IMR-90 (cell line): ENCODE measurements around the gene SLC39A2. TPM values are rescaled to one million over a fixed set of nuclear protein-coding genes. Genes with fewer than 3 reads are reported as not detected.

Experiments used
- ATAC-seq: fragments of 200-7000 bp; cut with Tn5 transposase; 2 replicates; pipeline ENCODE4 v1.9.1; 2020; ENCODE audit warnings: low read depth, mild to moderate bottlenecking, moderate library complexity
- BruUV-seq: library from RNA; stranded (reverse); fragments of 400-500 nt; replicated peaks from 2 replicates; lab custom pipeline; 2021; lab: Mats Ljungman, UMichigan
- CTCF ChIA-PET: fragments of 300-600 bp; formaldehyde crosslinking; extraction: SDS; loops from one replicate; lab custom pipeline; 2021; ENCODE audit warnings: antibody characterized with exemption; lab: Yijun Ruan, JAX
- POLR2A ChIA-PET: fragments of 300-600 bp; sonication (Branson Sonifier 250); formaldehyde crosslinking; loops from one replicate; lab custom pipeline; 2022; ENCODE audit warnings: antibody characterized with exemption; ENCODE audit not compliant: unreplicated experiment; lab: Charles Lee
- DNase-seq: peaks from one replicate; pipeline ENCODE4 v3.0.0; 2013
- H2AFZ ChIP-seq: replicated peaks from 2 replicates; pipeline ENCODE3; 2013; ENCODE audit warnings: low read length, mild to moderate bottlenecking; ENCODE audit not compliant: poor library complexity
- H2AK5ac ChIP-seq: 2 replicates; pipeline ENCODE4 v1.6.1; 2013; ENCODE audit warnings: low read depth, low read length, inconsistent platforms
- H2AK9ac ChIP-seq: replicated peaks from 2 replicates; pipeline ENCODE3; 2013; ENCODE audit warnings: mild to moderate bottlenecking, low read depth, low read length, moderate library complexity; ENCODE audit not compliant: poor library complexity
- H2BK120ac ChIP-seq: 2 replicates; pipeline ENCODE4 v1.6.1; 2013; ENCODE audit warnings: low read depth, low read length, inconsistent platforms
- H2BK15ac ChIP-seq: 3 replicates; pipeline ENCODE4 v1.6.1; 2013; ENCODE audit warnings: low read depth, low read length, inconsistent platforms
- H2BK20ac ChIP-seq: 2 replicates; pipeline ENCODE4 v1.6.1; 2013; ENCODE audit warnings: low read depth, mild to moderate bottlenecking, inconsistent platforms, low read length, moderate library complexity
- H2BK5ac ChIP-seq: 2 replicates; pipeline ENCODE4 v1.6.1; 2013; ENCODE audit warnings: mild to moderate bottlenecking, low read depth, low read length, inconsistent platforms; ENCODE audit not compliant: poor library complexity, severe bottlenecking
- H3K14ac ChIP-seq: replicated peaks from 2 replicates; pipeline ENCODE4 v1.6.1; 2013; ENCODE audit warnings: low read depth, low read length, inconsistent platforms
- H3K18ac ChIP-seq: 2 replicates; pipeline ENCODE4 v1.6.1; 2013; ENCODE audit warnings: low read depth, low read length, control low read depth
- H3K23ac ChIP-seq: 2 replicates; pipeline ENCODE4 v1.6.1; 2013; ENCODE audit warnings: low read depth, low read length, inconsistent platforms
- H3K27ac ChIP-seq: 2 replicates; pipeline ENCODE4 v1.5.1; 2013; ENCODE audit warnings: mild to moderate bottlenecking, control low read depth, low read length; ENCODE audit not compliant: insufficient read depth
- H3K27me3 ChIP-seq: 2 replicates; pipeline ENCODE4 v1.6.1; 2013; ENCODE audit warnings: low read length; ENCODE audit not compliant: control insufficient read depth, insufficient read depth
- H3K36me3 ChIP-seq: 2 replicates; pipeline ENCODE4 v1.6.1; 2013; ENCODE audit warnings: low read length, mixed read lengths; ENCODE audit not compliant: control insufficient read depth, insufficient read depth
- H3K4ac ChIP-seq: 2 replicates; pipeline ENCODE4 v1.6.1; 2013; ENCODE audit warnings: low read depth, low read length, inconsistent platforms
- H3K4me1 ChIP-seq: 2 replicates; pipeline ENCODE4 v1.6.1; 2013; ENCODE audit warnings: low read length, mixed read lengths; ENCODE audit not compliant: control insufficient read depth, insufficient read depth
- H3K4me2 ChIP-seq: 2 replicates; pipeline ENCODE4 v1.6.1; 2013; ENCODE audit warnings: low read depth, mild to moderate bottlenecking, control low read depth, low read length, moderate library complexity
- H3K4me3 ChIP-seq: 2 replicates; pipeline ENCODE4 v1.5.1; 2013; ENCODE audit warnings: low read depth, mild to moderate bottlenecking, control low read depth, low read length, moderate library complexity; ENCODE audit not compliant: insufficient read depth
- H3K56ac ChIP-seq: 2 replicates; pipeline ENCODE4 v1.6.1; 2013; ENCODE audit warnings: low read length, inconsistent platforms; ENCODE audit not compliant: insufficient read depth; ENCODE audit errors: extremely low read depth
- H3K79me1 ChIP-seq, 2 experiments: 2 replicates each; pipeline ENCODE4 v1.6.1; 2013; ENCODE audit warnings: low read length in 2 of 2, inconsistent platforms in 1 of 2, low read depth in 1 of 2
- H3K9ac ChIP-seq: 2 replicates; pipeline ENCODE4 v1.6.1; 2013; ENCODE audit warnings: low read depth, low read length, control low read depth
- H3K9me1 ChIP-seq: 2 replicates; pipeline ENCODE4 v1.6.1; 2013; ENCODE audit warnings: low read length, inconsistent platforms; ENCODE audit not compliant: insufficient read depth
- H3K9me3 ChIP-seq: 2 replicates; pipeline ENCODE4 v1.6.1; 2013; ENCODE audit warnings: low read length; ENCODE audit not compliant: control insufficient read depth, insufficient read depth
- H4K20me1 ChIP-seq: 2 replicates; pipeline ENCODE4 v1.6.1; 2013; ENCODE audit warnings: low read length, inconsistent platforms; ENCODE audit not compliant: insufficient read depth
- H4K5ac ChIP-seq: 2 replicates; pipeline ENCODE4 v1.6.1; 2013; ENCODE audit warnings: mild to moderate bottlenecking, low read depth, low read length, control low read depth
- H4K8ac ChIP-seq, 2 experiments: 2 replicates each; pipeline ENCODE4 v1.6.1; 2013; ENCODE audit warnings: low read depth in 2 of 2, low read length in 2 of 2, control low read depth in 1 of 2, inconsistent platforms in 1 of 2
- H4K91ac ChIP-seq: 2 replicates; pipeline ENCODE4 v1.6.1; 2013; ENCODE audit warnings: low read depth, low read length, inconsistent platforms; ENCODE audit not compliant: insufficient read depth
- BHLHE40 ChIP-seq: fragments of 150-350 bp; IDR thresholded peaks from 2 replicates; pipeline ENCODE4 v1.6.1; 2016; ENCODE audit warnings: mild to moderate bottlenecking, low read depth, low read length
- CEBPB ChIP-seq: IDR thresholded peaks from 2 replicates; pipeline ENCODE4 v1.6.1; 2012; ENCODE audit warnings: low read depth, low read length, improper control_type of control experiment
- CTCF ChIP-seq: conservative IDR thresholded peaks from 2 replicates; pipeline ENCODE4 v1.5.1; 2012; ENCODE audit warnings: mild to moderate bottlenecking, low read depth, low read length, improper control_type of control experiment
- ELK1 ChIP-seq: fragments of 150-350 bp; IDR thresholded peaks from 2 replicates; pipeline ENCODE4 v1.6.1; 2016; ENCODE audit warnings: low read depth, mild to moderate bottlenecking, low read length, moderate library complexity, borderline replicate concordance
- FOS ChIP-seq: fragments of 150-350 bp; IDR thresholded peaks from 2 replicates; pipeline ENCODE4 v1.6.1; 2016; ENCODE audit warnings: low read depth, low read length
- MAZ ChIP-seq: IDR thresholded peaks from 2 replicates; pipeline ENCODE4 v1.6.1; 2012; ENCODE audit warnings: low read depth, mild to moderate bottlenecking, low read length, improper control_type of control experiment, moderate library complexity, borderline replicate concordance
- NFE2L2 ChIP-seq: fragments of 150-350 bp; IDR thresholded peaks from 2 replicates; pipeline ENCODE4 v1.6.1; 2016; ENCODE audit warnings: low read depth, mild to moderate bottlenecking, low read length
- RAD21 ChIP-seq: IDR thresholded peaks from 2 replicates; pipeline ENCODE4 v1.6.1; 2012; ENCODE audit warnings: low read length, improper control_type of control experiment
- RCOR1 ChIP-seq: IDR thresholded peaks from 2 replicates; pipeline ENCODE4 v1.6.1; 2012; ENCODE audit warnings: mild to moderate bottlenecking, low read length, improper control_type of control experiment; ENCODE audit not compliant: insufficient replicate concordance
- USF2 ChIP-seq: fragments of 150-350 bp; IDR thresholded peaks from 2 replicates; pipeline ENCODE4 v1.6.1; 2017; ENCODE audit warnings: mild to moderate bottlenecking, antibody characterized with exemption, low read length, low read depth
- WGBS, 2 experiments: methylation state at CpG; one replicate each; pipeline versions ENCODE4 v1.1.5 to v1.1.7; 2013; ENCODE audit warnings: missing lambda C conversion rate in 2 of 2; ENCODE audit not compliant: insufficient read length in 1 of 2; ENCODE audit errors: extremely low coverage in 2 of 2; 5-methylcytosine and 5-hydroxymethylcytosine counted together
- dilution Hi-C: fragments of 300-500 bp; cut with HindIII; formaldehyde crosslinking; loops from one replicate; pipeline ENCODE4 v1.14.3; 2018; ENCODE audit warnings: low sequenced_read_pairs; ENCODE audit not compliant: unreplicated experiment
- in situ Hi-C: fragments of 300-500 bp; cut with MboI; formaldehyde crosslinking; loops from 3 replicates; pipeline ENCODE4 v1.14.3; 2019; ENCODE audit warnings: low sequenced_read_pairs, inconsistent platforms, mixed read lengths
- intact Hi-C: fragments of 100-400 bp; cut with micrococcal nuclease; formaldehyde crosslinking; loops from 2 replicates; pipeline ENCODE4 v1.10.0; 2022
- polyA plus RNA-seq, 3 experiments: library from polyadenylated mRNA; depleted of rRNA; stranded (reverse); fragments of >200 nt; gene quantifications; 2 replicates each; pipeline ENCODE4 v1.2.3, GENCODE V29; 2012; ENCODE audit warnings: low replicate concordance in 1 of 3
- total RNA-seq: library from RNA; depleted of rRNA; stranded (reverse); fragments of >200 nt; gene quantifications from 2 replicates; pipeline ENCODE4 v1.2.3, GENCODE V29; 2012

The SLC39A2 gene
- total and polyA plus RNA-seq, 2 of the 4 experiments (the other 2 are of a cell fraction): not detected

GRCh38 chr14:21041676-21042433 lies 42.8 kb downstream of the SLC39A2 start, which contains the start of gene RNASE7:
RNASE7 (plus strand) TSS chr14:21042362; CDS start chr14:21042993, 631 bp downstream.
- no peak within 1 kb of the TSS for H2BK20ac ChIP-seq

More at GRCh38 chr14:21041676-21042433, 42.8 kb downstream of the SLC39A2 start, which contains the start of gene RNASE7:
- POLR2A ChIA-PET: no interaction called here
- no peak within 1 kb of the TSS for H3K18ac ChIP-seq
- no peak within 1 kb of the TSS for H3K23ac ChIP-seq
- TF ChIP-seq RAD21: no peak
- no peak for TF ChIP-seq RCOR1
- no peak for TF ChIP-seq CEBPB
- TF ChIP-seq MAZ: no peak
- TF ChIP-seq USF2: peak; percentile 52; the same call in 1 of the 2 replicates
- no peak for TF ChIP-seq NFE2L2
- TF ChIP-seq CTCF: no peak
- TF ChIP-seq FOS: 0 out of 2 replicates have a peak, but pooled peaks have one; percentile 11
- no peak for TF ChIP-seq ELK1
- peak; percentile 17; the same call in 1 of the 2 replicates for TF ChIP-seq BHLHE40
- no peak within 1 kb of the TSS for H3K4me2 ChIP-seq
- H3K79me1 ChIP-seq: no peaks in the 10 kb centered on the region
- BruUV-seq: no TSS peak
- H3K4me3 ChIP-seq: no peak within 1 kb of the TSS
- WGBS, 2 experiments: 93% methylated on average over 3 of the region's 11 CpGs; no CpG with 5 or more reads in 1 of the 2 experiments
- no peak within 1 kb of the TSS for H3K9ac ChIP-seq
- intact Hi-C loops: loop anchor here (2.0 kb wide), 1 partner anchor 71 kb away; no protein-coding TSS in a partner anchor
- H3K27me3 ChIP-seq: peaks cover 26% of the 10 kb centered on the region
- ATAC-seq: no peak
- H2BK120ac ChIP-seq: no peak within 1 kb of the TSS
- no peak within 1 kb of the TSS for H3K14ac ChIP-seq
- no peak within 1 kb of the TSS for H2BK15ac ChIP-seq
- no peaks in the 10 kb centered on the region for H3K9me3 ChIP-seq
- H4K91ac ChIP-seq: no peak within 1 kb of the TSS
- no peak within 1 kb of the TSS for H4K8ac ChIP-seq
- no peak within 1 kb of the TSS for H3K4ac ChIP-seq
- peak; percentile 54 for DNase-seq
- no peak within 1 kb of the TSS for H4K5ac ChIP-seq
- H2BK5ac ChIP-seq: no peak within 1 kb of the TSS
- no peak within 1 kb of the TSS for H2AFZ ChIP-seq
- H3K4me1 ChIP-seq: peaks cover 2% of the 10 kb centered on the region; the same call in 1 of the 2 replicates
- dilution Hi-C loops: no loop called here
- no peak within 1 kb of the TSS for H2AK5ac ChIP-seq
- no peak within 1 kb of the TSS for H3K27ac ChIP-seq
- no peaks in the 10 kb centered on the region for H3K36me3 ChIP-seq
- no peak within 1 kb of the TSS for H2AK9ac ChIP-seq
- no peaks in the 10 kb centered on the region for H3K9me1 ChIP-seq
- H3K56ac ChIP-seq: no peak within 1 kb of the TSS
- CTCF ChIA-PET: interaction anchor here (3.7 kb wide), 1 partner anchor 27 kb away, joined by 37 read pairs; no protein-coding TSS in a partner anchor
- no peaks in the 10 kb centered on the region for H4K20me1 ChIP-seq
- in situ Hi-C loops: no loop called here
